Activated naive CD4-positive, alpha-beta T cell treated with anti-CD3 and anti-CD28 coated beads, Interleukin-2, amount 50 U/mL, for 72 hours (primary cell): ENCODE data around the gene AP1G1. TPM values are rescaled to one million over a fixed set of nuclear protein-coding genes. Genes with fewer than 3 reads are reported as not detected.

Experiments used
- ATAC-seq, 2 donors: fragments of 150-1000 bp; cut with Tn5 transposase; 2 replicates each; pipeline ENCODE4 v1.10.0; 2021; ENCODE audit warnings: mild to moderate bottlenecking in 2 of 2, moderate library complexity in 2 of 2
- DNase-seq, 2 donors: peaks; one replicate each; pipeline ENCODE4 v3.0.0; 2021 to 2022; ENCODE audit warnings: low spot score in 2 of 2
- H3K27ac Mint-ChIP-seq, 2 donors: one replicate each; pipeline ENCODE4 v1.8.0; 2022; ENCODE audit warnings: mild to moderate bottlenecking in 2 of 2, mixed read lengths in 2 of 2
- H3K36me3 Mint-ChIP-seq, 2 donors: one replicate each; pipeline ENCODE4 v1.8.0; 2022; ENCODE audit warnings: mixed read lengths in 2 of 2
- H3K9me3 Mint-ChIP-seq, 2 donors: one replicate each; pipeline ENCODE4 v1.8.0; 2022; ENCODE audit warnings: mixed read lengths in 2 of 2
- total RNA-seq, 2 donors: library from RNA; stranded (reverse); gene quantifications; one replicate each; pipeline ENCODE4 v1.2.3, GENCODE V29; 2022

The AP1G1 gene
- total RNA-seq, 2 donors from 2014 or later, result 73.1 to 79.0 TPM

- Mint-ChIP-seq H3K27ac (no peak overlapping the region), H3K36me3 (peaks cover 5 to 18% of the 10 kb centered on the region in 2 donors), H3K9me3 (no peaks in the 10 kb centered on the region)
- ATAC-seq (no peak), DNase-seq (no peak)
Measured at GRCh38 chr16:71734511-71734910, 74.1 kb downstream of the AP1G1 start.

GRCh38 chr16:71732587-71732986, 76.0 kb downstream of the AP1G1 start:
- ATAC-seq (no peak), DNase-seq (no peak)
- peaks cover 5 to 11% of the 10 kb centered on the region in 2 donors for H3K36me3 Mint-ChIP-seq
- H3K9me3 Mint-ChIP-seq, result no peaks in the 10 kb centered on the region
- peak overlapping the region in 1 of 2 donors; percentile 70 for H3K27ac Mint-ChIP-seq

- DNase-seq (no peak), ATAC-seq (no peak)
- Mint-ChIP-seq H3K36me3 (no peaks in the 10 kb centered on the region), H3K27ac (no peak overlapping the region), H3K9me3 (no peaks in the 10 kb centered on the region)
Measured at GRCh38 chr16:71727551-71728324, 80.9 kb downstream of the AP1G1 start.

GRCh38 chr16:71726476-71727315, 81.9 kb downstream of the AP1G1 start:
- ATAC-seq (no peak), DNase-seq (no peak)
- Mint-ChIP-seq H3K27ac (no peak overlapping the region), H3K9me3 (no peaks in the 10 kb centered on the region), H3K36me3 (no peaks in the 10 kb centered on the region)

GRCh38 chr16:71724320-71724751, 84.3 kb downstream of the AP1G1 start, which contains the start of gene PHLPP2:
Gene PHLPP2, minus strand, starts transcription at chr16:71724701. Its CDS starts 9,906 bp downstream, at chr16:71714795.
- ATAC-seq (no peak), DNase-seq (no peak)
- H3K27ac Mint-ChIP-seq, result peak within 1 kb of the TSS in 1 of 2 donors; percentile 72

GRCh38 chr16:71723537-71724319, 84.9 kb downstream of the AP1G1 start:
- ATAC-seq, result peak; percentile 84
- peak; percentile 81 to 84 for DNase-seq
- Mint-ChIP-seq H3K27ac (peak overlapping the region in 1 of 2 donors; percentile 72), H3K36me3 (no peaks in the 10 kb centered on the region), H3K9me3 (no peaks in the 10 kb centered on the region)

More at GRCh38 chr16:71724320-71724751, 84.3 kb downstream of the AP1G1 start, which contains the start of gene PHLPP2:
- H3K36me3 Mint-ChIP-seq, result no peaks in the 10 kb centered on the region
- no peaks in the 10 kb centered on the region for H3K9me3 Mint-ChIP-seq

GRCh38 chr16:71722801-71723536, 85.7 kb downstream of the AP1G1 start:
- no peaks in the 10 kb centered on the region for H3K9me3 Mint-ChIP-seq
- peak overlapping the region; percentile 78 to 94 for H3K27ac Mint-ChIP-seq
- H3K36me3 Mint-ChIP-seq, result no peaks in the 10 kb centered on the region
- peak; percentile 66 to 77 for DNase-seq
- peak; percentile 52 to 54 for ATAC-seq

GRCh38 chr16:71721066-71721740, 87.4 kb downstream of the AP1G1 start:
- ATAC-seq (no peak), DNase-seq (no peak)
- Mint-ChIP-seq H3K9me3 (no peaks in the 10 kb centered on the region), H3K27ac (no peak overlapping the region), H3K36me3 (no peaks in the 10 kb centered on the region)

GRCh38 chr16:71712501-71712900, 96.1 kb downstream of the AP1G1 start:
- DNase-seq, result no peak
- no peak overlapping the region for H3K27ac Mint-ChIP-seq
- no peaks in the 10 kb centered on the region for H3K36me3 Mint-ChIP-seq
- no peaks in the 10 kb centered on the region for H3K9me3 Mint-ChIP-seq
- no peak for ATAC-seq

GRCh38 chr16:71711789-71712188, 96.8 kb downstream of the AP1G1 start:
- Mint-ChIP-seq H3K27ac (no peak overlapping the region), H3K36me3 (no peaks in the 10 kb centered on the region), H3K9me3 (no peaks in the 10 kb centered on the region)
- ATAC-seq, result peak; percentile 47 to 62
- DNase-seq, result no peak

GRCh38 chr16:71709229-71709781, 99.3 kb downstream of the AP1G1 start:
- ATAC-seq (no peak), DNase-seq (no peak)
- Mint-ChIP-seq H3K36me3 (no peaks in the 10 kb centered on the region), H3K9me3 (no peaks in the 10 kb centered on the region), H3K27ac (no peak overlapping the region)

GRCh38 chr16:71708696-71709095, 99.9 kb downstream of the AP1G1 start:
- no peak for DNase-seq
- ATAC-seq, result no peak
- H3K9me3 Mint-ChIP-seq, result no peaks in the 10 kb centered on the region
- no peaks in the 10 kb centered on the region for H3K36me3 Mint-ChIP-seq
- H3K27ac Mint-ChIP-seq, result no peak overlapping the region

- Mint-ChIP-seq H3K27ac (peak overlapping the region in 1 of 2 donors; percentile 77), H3K9me3 (no peaks in the 10 kb centered on the region), H3K36me3 (no peaks in the 10 kb centered on the region)
- no peak for DNase-seq
- no peak for ATAC-seq
Measured at GRCh38 chr16:71707199-71707598, 101.4 kb downstream of the AP1G1 start.

GRCh38 chr16:71706046-71706445, 102.6 kb downstream of the AP1G1 start:
- no peak overlapping the region for H3K27ac Mint-ChIP-seq
- no peaks in the 10 kb centered on the region for H3K9me3 Mint-ChIP-seq
- no peaks in the 10 kb centered on the region for H3K36me3 Mint-ChIP-seq
- no peak for ATAC-seq
- DNase-seq, result no peak

GRCh38 chr16:71703333-71703732, 105.3 kb downstream of the AP1G1 start:
- ATAC-seq (no peak), DNase-seq (no peak)
- no peaks in the 10 kb centered on the region for H3K9me3 Mint-ChIP-seq
- H3K36me3 Mint-ChIP-seq, result no peaks in the 10 kb centered on the region
- H3K27ac Mint-ChIP-seq, result no peak overlapping the region
